Keratinocyte (primary cell): Measurements from ENCODE around the gene SINHCAF. TPM values are rescaled to one million over a fixed set of nuclear protein-coding genes. Genes with fewer than 3 reads are reported as not detected.

ENCODE experiments used
- DNase-seq: peaks from one replicate; pipeline ENCODE4 v3.0.0-alpha.2; 2011; ENCODE audit warnings: low read depth, missing footprints, low spot score
- FAIRE-seq: peaks from 2 replicates; lab custom pipeline; 2011; peaks lifted over from hg19 to GRCh38; lab: Jason Lieb, UNC
- H2AFZ ChIP-seq: 2 replicates; pipeline ENCODE4 v1.6.0; 2012; ENCODE audit warnings: low read length, control low read depth, inconsistent platforms; ENCODE audit not compliant: control insufficient read depth
- H3K27ac ChIP-seq: 2 replicates; pipeline ENCODE4 v1.5.1; 2011; ENCODE audit warnings: low read length; ENCODE audit not compliant: control insufficient read depth, insufficient read depth
- H3K27me3 ChIP-seq: 3 replicates; pipeline ENCODE4 v1.6.0; 2011; ENCODE audit warnings: low read length; ENCODE audit not compliant: control insufficient read depth, insufficient read depth; ENCODE audit errors: extremely low read depth
- H3K36me3 ChIP-seq, 2 experiments: 2 replicates in 1 of 2; 3 replicates in 1 of 2; pipeline ENCODE4 v1.5.1; 2011; ENCODE audit warnings: low read length in 2 of 2, mild to moderate bottlenecking in 1 of 2; ENCODE audit not compliant: control insufficient read depth in 2 of 2, insufficient read depth in 2 of 2; ENCODE audit errors: extremely low read depth in 1 of 2
- H3K4me1 ChIP-seq: 3 replicates; pipeline ENCODE4 v1.5.1; 2011; ENCODE audit warnings: low read length; ENCODE audit not compliant: control insufficient read depth, insufficient read depth; ENCODE audit errors: extremely low read depth
- H3K4me2 ChIP-seq: 3 replicates; pipeline ENCODE4 v1.6.0; 2011; ENCODE audit warnings: low read depth, low read length; ENCODE audit not compliant: control insufficient read depth, insufficient read depth; ENCODE audit errors: extremely low read depth
- H3K4me3 ChIP-seq, 3 experiments: fragments of 200-600 bp in 1 of 3; sonication (generic) in 1 of 3; 2 replicates in 2 of 3; 3 replicates in 1 of 3; pipeline ENCODE4 v1.5.1; 2011 to 2016; ENCODE audit warnings: low read length in 3 of 3, mild to moderate bottlenecking in 3 of 3, control low read depth in 2 of 3, inconsistent platforms in 1 of 3, low read depth in 1 of 3, mixed read lengths in 1 of 3, mixed run types in 1 of 3, moderate library complexity in 1 of 3; ENCODE audit not compliant: control insufficient read depth in 2 of 3, insufficient read depth in 2 of 3; ENCODE audit errors: extremely low read depth in 1 of 3
- H3K79me2 ChIP-seq: 2 replicates; pipeline ENCODE4 v1.6.0; 2012; ENCODE audit warnings: low read length; ENCODE audit not compliant: control insufficient read depth, insufficient read depth
- H3K9ac ChIP-seq: 3 replicates; pipeline ENCODE4 v1.6.0; 2011; ENCODE audit warnings: low read length; ENCODE audit not compliant: control insufficient read depth, insufficient read depth; ENCODE audit errors: extremely low read depth
- H3K9me1 ChIP-seq: 3 replicates; pipeline ENCODE4 v1.6.0; 2011; ENCODE audit warnings: low read length; ENCODE audit not compliant: control insufficient read depth, insufficient read depth; ENCODE audit errors: extremely low read depth
- H3K9me3 ChIP-seq: 2 replicates; pipeline ENCODE4 v1.5.1; 2012; ENCODE audit warnings: low read depth, low read length; ENCODE audit not compliant: control insufficient read depth
- H4K20me1 ChIP-seq: 3 replicates; pipeline ENCODE4 v1.6.0; 2011; ENCODE audit warnings: low read length; ENCODE audit not compliant: control insufficient read depth, insufficient read depth; ENCODE audit errors: extremely low read depth
- CTCF ChIP-seq, 3 experiments: IDR thresholded peaks in 1 of 3; conservative IDR thresholded peaks in 1 of 3; optimal IDR thresholded peaks in 1 of 3; 2 replicates in 2 of 3; 3 replicates in 1 of 3; pipeline versions ENCODE3 to v1.5.1; 2011; ENCODE audit warnings: low read length in 3 of 3, mild to moderate bottlenecking in 3 of 3, moderate library complexity in 2 of 3, control low read depth in 1 of 3, inconsistent platforms in 1 of 3; ENCODE audit not compliant: insufficient read depth in 2 of 3; ENCODE audit errors: extremely low read depth in 1 of 3
- EZH2 ChIP-seq: IDR thresholded peaks from one replicate; pipeline ENCODE4 v1.6.1; 2012; ENCODE audit warnings: inconsistent platforms, mild to moderate bottlenecking, low read length, moderate library complexity
- dilution Hi-C: fragments of 300-500 bp; cut with MboI; formaldehyde crosslinking; loops from one replicate; pipeline ENCODE4 v1.7.0; 2020; ENCODE audit warnings: low sequenced_read_pairs; ENCODE audit not compliant: extremely low pct_ligation_motif_present
- polyA plus RNA-seq, 5 experiments: library from polyadenylated mRNA; depleted of rRNA in 3 of 5; stranded (reverse) in 3 of 5; stranded (forward) in 1 of 5; unstranded in 1 of 5; fragments of >200 nt; gene quantifications; 1 replicate in 1 of 5; 2 replicates in 3 of 5; 3 replicates in 1 of 5; pipeline versions ENCODE4 v1.2.1 to v1.2.3, GENCODE V29; 2011 to 2012; ENCODE audit warnings: missing spikeins in 2 of 5, low read depth in 1 of 5, low replicate concordance in 1 of 5

The SINHCAF gene
- polyA plus RNA-seq, 1 donor (not counting 4 experiments of a cell fraction or from before 2014, with no cell fraction given): 57.4 TPM

GRCh38 chr12:31331242-31331641 lies 5.3 kb upstream of the SINHCAF start:
- Histone ChIP-seq H3K4me2 (no peak overlapping the region), H3K27ac (no peak overlapping the region), H3K4me1 (peaks cover 5% of the 10 kb centered on the region), H4K20me1 (no peaks in the 10 kb centered on the region), H3K27me3 (no peaks in the 10 kb centered on the region), H3K9me1 (no peaks in the 10 kb centered on the region), H2AFZ (no peak overlapping the region), H3K9ac (no peak overlapping the region), H3K36me3 (no peaks in the 10 kb centered on the region), H3K4me3 (no peak overlapping the region), H3K79me2 (no peaks in the 10 kb centered on the region), H3K9me3 (no peaks in the 10 kb centered on the region)
- dilution Hi-C loops: no loop called here
- FAIRE-seq: no peak
- DNase-seq: no peak
- TF ChIP-seq EZH2: no peak
- no peak for TF ChIP-seq CTCF (optimal IDR thresholded peaks at IDR 0.05 in 1 of 3, IDR thresholded peaks at IDR 0.05 in 1 of 3, conservative IDR thresholded peaks at IDR 0.05 in 1 of 3; ENCODE audit: extremely low read depth in 1 of 3, insufficient read depth in 2 of 3, low read length in 3 of 3)

- TF ChIP-seq CTCF (optimal IDR thresholded peaks at IDR 0.05 in 1 of 3, IDR thresholded peaks at IDR 0.05 in 1 of 3, conservative IDR thresholded peaks at IDR 0.05 in 1 of 3; ENCODE audit: extremely low read depth in 1 of 3, insufficient read depth in 2 of 3, low read length in 3 of 3): no peak
- no peak for TF ChIP-seq EZH2
- Histone ChIP-seq H4K20me1 (peaks cover 6% of the 10 kb centered on the region), H2AFZ (peak overlapping the region; percentile 84), H3K4me3 (peak overlapping the region in 2 of 3 experiments; percentile 85 to 99), H3K36me3 (no peaks in the 10 kb centered on the region), H3K27me3 (no peaks in the 10 kb centered on the region), H3K79me2 (peaks cover 39% of the 10 kb centered on the region), H3K4me2 (peak overlapping the region; percentile 96), H3K27ac (peak overlapping the region; percentile 36), H3K9ac (peak overlapping the region; percentile 94), H3K9me3 (no peaks in the 10 kb centered on the region), H3K9me1 (no peaks in the 10 kb centered on the region), H3K4me1 (peaks cover 19% of the 10 kb centered on the region)
- dilution Hi-C loops: no loop called here
- FAIRE-seq (no peak), DNase-seq (no peak)
Measured at GRCh38 chr12:31326736-31327659, 1.0 kb upstream of the SINHCAF start.
